Measurements from ENCODE around the gene CNPY3. TPM values are rescaled to one million over a fixed set of nuclear protein-coding genes. Genes with fewer than 3 reads are reported as not detected.

CNPY3 gene
- total and polyA plus RNA-seq, 9 donors = 16.8 to 41.6 (median 31.8) TPM

DNA sequence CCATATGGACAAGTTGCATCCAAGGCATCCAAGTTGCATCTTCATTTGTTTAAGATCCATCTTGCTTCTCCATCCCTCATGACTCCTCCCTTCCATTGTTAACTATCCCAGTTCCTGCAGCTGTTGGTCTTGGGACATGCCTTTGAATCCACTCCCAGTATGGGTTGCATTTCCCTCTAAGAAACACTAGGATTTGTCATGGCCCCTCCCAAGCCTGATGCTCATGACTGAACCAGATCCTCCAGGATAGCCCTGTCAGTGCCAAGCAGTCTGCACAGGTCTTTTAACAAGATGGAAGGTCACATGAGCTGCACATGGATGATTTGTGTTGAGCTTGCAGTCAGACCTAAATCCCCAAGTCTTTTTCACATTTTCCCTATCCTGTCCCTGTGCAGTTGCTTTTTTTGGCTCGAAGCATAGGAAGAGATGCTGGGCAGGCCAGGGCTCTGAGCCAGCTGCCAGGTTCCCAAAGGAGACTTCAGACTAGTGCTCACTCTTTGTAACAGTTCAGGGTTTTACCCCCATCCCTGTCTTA lies 59.3 kb downstream of the CNPY3 start:
- Histone ChIP-seq H3K9me3 (replicated peaks; ENCODE audit: control insufficient read depth, low read depth, low read length) (no peaks in the 10 kb centered on the region), H3K27ac (ENCODE audit: low read length) (no peak overlapping the region), H3K4me3 (ENCODE audit: low read length) (no peak overlapping the region), H3K27me3 (ENCODE audit: control insufficient read depth, insufficient read depth, low read length) (no peaks in the 10 kb centered on the region), H3K36me3 (ENCODE audit: control insufficient read depth, insufficient read depth, low read length) (peaks cover 37% of the 10 kb centered on the region), H3K4me1 (ENCODE audit: control insufficient read depth, insufficient read depth, low read length) (peaks cover 33% of the 10 kb centered on the region)
- WGBS (ENCODE audit: insufficient coverage) = 44% methylated on average over 1 of the region's 1 CpG
- DNase-seq = peak; percentile 33

Other genes with a start within 250 kb of the CNPY3 start
- 5.3 TPM for gene PRPH2, start 206.9 kb upstream of the CNPY3 start, total RNA-seq
- 1 to 10 TPM; 2.1 to 6.2 (median 4.7) TPM for gene PRPH2, start 206.9 kb upstream of the CNPY3 start, polyA plus RNA-seq (ENCODE audit: insufficient read depth in 1 of 8, insufficient read length in 8 of 8, low replicate concordance in 1 of 8)
- 27.0 TPM for gene TBCC, start 183.4 kb upstream of the CNPY3 start, total RNA-seq
- 10 to 100 TPM; 14.3 to 19.0 (median 16.0) TPM for gene TBCC, start 183.4 kb upstream of the CNPY3 start, polyA plus RNA-seq (ENCODE audit: insufficient read depth in 1 of 8, insufficient read length in 8 of 8, low replicate concordance in 1 of 8)
- 8.1 TPM for gene BICRAL, start 147.4 kb upstream of the CNPY3 start, total RNA-seq
- gene BICRAL, start 147.4 kb upstream of the CNPY3 start, polyA plus RNA-seq (ENCODE audit: insufficient read depth in 1 of 8, insufficient read length in 8 of 8, low replicate concordance in 1 of 8) = 10 to 100 TPM in 7 of 8 donors, 1 to 10 TPM in 1; 9.9 to 12.8 (median 10.8) TPM
- gene RPL7L1, start 49.9 kb upstream of the CNPY3 start, total RNA-seq = 78.6 TPM
- 10 to 100 TPM; 60.7 to 87.9 (median 74.9) TPM for gene RPL7L1, start 49.9 kb upstream of the CNPY3 start, polyA plus RNA-seq (ENCODE audit: insufficient read depth in 1 of 8, insufficient read length in 8 of 8, low replicate concordance in 1 of 8)
- not detected for gene PTCRA, start 13.4 kb upstream of the CNPY3 start, total RNA-seq
- gene PTCRA, start 13.4 kb upstream of the CNPY3 start, polyA plus RNA-seq (ENCODE audit: insufficient read depth in 1 of 8, insufficient read length in 8 of 8, low replicate concordance in 1 of 8) = under 1 TPM in 3 of 8 donors, not detected in 5; 0.16 to 0.27 (median 0.25) TPM
- gene GNMT, start 31.3 kb downstream of the CNPY3 start, total RNA-seq = 0.22 TPM
- gene GNMT, start 31.3 kb downstream of the CNPY3 start, polyA plus RNA-seq (ENCODE audit: insufficient read depth in 1 of 8, insufficient read length in 8 of 8, low replicate concordance in 1 of 8) = 1 to 10 TPM in 1 of 8 donors, under 1 TPM in 7; 0.10 to 1.0 (median 0.51) TPM
- gene PEX6, start 49.7 kb downstream of the CNPY3 start, total RNA-seq = 15.5 TPM
- 10 to 100 TPM; 13.0 to 28.4 (median 20.8) TPM for gene PEX6, start 49.7 kb downstream of the CNPY3 start, polyA plus RNA-seq (ENCODE audit: insufficient read depth in 1 of 8, insufficient read length in 8 of 8, low replicate concordance in 1 of 8)
- 34.7 TPM for gene PPP2R5D, start 55.1 kb downstream of the CNPY3 start, total RNA-seq
- 10 to 100 TPM; 38.3 to 54.8 (median 46.0) TPM for gene PPP2R5D, start 55.1 kb downstream of the CNPY3 start, polyA plus RNA-seq (ENCODE audit: insufficient read depth in 1 of 8, insufficient read length in 8 of 8, low replicate concordance in 1 of 8)
- gene MEA1, start 84.5 kb downstream of the CNPY3 start, total RNA-seq = 59.6 TPM
- 10 to 100 TPM; 40.4 to 63.4 (median 48.6) TPM for gene MEA1, start 84.5 kb downstream of the CNPY3 start, polyA plus RNA-seq (ENCODE audit: insufficient read depth in 1 of 8, insufficient read length in 8 of 8, low replicate concordance in 1 of 8)
- 211 TPM for gene KLHDC3, start 84.8 kb downstream of the CNPY3 start, total RNA-seq
- gene KLHDC3, start 84.8 kb downstream of the CNPY3 start, polyA plus RNA-seq (ENCODE audit: insufficient read depth in 1 of 8, insufficient read length in 8 of 8, low replicate concordance in 1 of 8) = 100 to 1,000 TPM; 166 to 222 (median 207) TPM
- 53.1 TPM for gene RRP36, start 92.1 kb downstream of the CNPY3 start, total RNA-seq
- 10 to 100 TPM; 39.8 to 48.5 (median 44.4) TPM for gene RRP36, start 92.1 kb downstream of the CNPY3 start, polyA plus RNA-seq (ENCODE audit: insufficient read depth in 1 of 8, insufficient read length in 8 of 8, low replicate concordance in 1 of 8)
- gene CUL7, start 124.4 kb downstream of the CNPY3 start, total RNA-seq = 36.8 TPM
- gene CUL7, start 124.4 kb downstream of the CNPY3 start, polyA plus RNA-seq (ENCODE audit: insufficient read depth in 1 of 8, insufficient read length in 8 of 8, low replicate concordance in 1 of 8) = 10 to 100 TPM; 35.7 to 49.2 (median 41.6) TPM
- gene MRPL2, start 130.0 kb downstream of the CNPY3 start, total RNA-seq = 27.6 TPM
- 10 to 100 TPM; 39.5 to 55.1 (median 47.5) TPM for gene MRPL2, start 130.0 kb downstream of the CNPY3 start, polyA plus RNA-seq (ENCODE audit: insufficient read depth in 1 of 8, insufficient read length in 8 of 8, low replicate concordance in 1 of 8)
- 21.6 TPM for gene KLC4, start 130.2 kb downstream of the CNPY3 start, total RNA-seq
- 10 to 100 TPM; 19.4 to 36.3 (median 26.1) TPM for gene KLC4, start 130.2 kb downstream of the CNPY3 start, polyA plus RNA-seq (ENCODE audit: insufficient read depth in 1 of 8, insufficient read length in 8 of 8, low replicate concordance in 1 of 8)
- 40.2 TPM for gene PTK7, start 146.8 kb downstream of the CNPY3 start, total RNA-seq
- gene PTK7, start 146.8 kb downstream of the CNPY3 start, polyA plus RNA-seq (ENCODE audit: insufficient read depth in 1 of 8, insufficient read length in 8 of 8, low replicate concordance in 1 of 8) = 100 to 1,000 TPM in 1 of 8 donors, 10 to 100 TPM in 7; 44.1 to 117 (median 79.3) TPM
- gene SRF, start 241.8 kb downstream of the CNPY3 start, total RNA-seq = 21.9 TPM
- 10 to 100 TPM; 41.3 to 58.5 (median 48.0) TPM for gene SRF, start 241.8 kb downstream of the CNPY3 start, polyA plus RNA-seq (ENCODE audit: insufficient read depth in 1 of 8, insufficient read length in 8 of 8, low replicate concordance in 1 of 8)